ENCODE results near the gene PRM1. TPM values are rescaled to one million over a fixed set of nuclear protein-coding genes. Genes with fewer than 3 reads are reported as not detected.

PRM1 gene
- total and polyA plus RNA-seq, 11 donors, result not detected

GRCh38 chr16:11278681-11279628 is 2.2 kb downstream of the PRM1 start:
- H3K36me3 ChIP-seq, result no peaks in the 10 kb centered on the region
- no peaks in the 10 kb centered on the region for H3K4me1 ChIP-seq
- ATAC-seq (no peak), DNase-seq (no peak)
- no peak overlapping the region for H3K27ac ChIP-seq
- H3K27me3 ChIP-seq, result no peaks in the 10 kb centered on the region
- no peaks in the 10 kb centered on the region for H3K9me3 ChIP-seq
- intact Hi-C loops (cut with DNase I), result no loop called here
- no peak overlapping the region for H3K4me3 ChIP-seq
- 79 to 85% (median 81%) methylated on average over 7 of the region's 7 CpGs for WGBS, 4 donors
- TF ChIP-seq POLR2A (IDR thresholded peaks at IDR 0.05) (no peak), CTCF (IDR thresholded peaks at IDR 0.05) (no peak)

- no peaks in the 10 kb centered on the region for H3K4me1 ChIP-seq
- H3K36me3 ChIP-seq, result no peaks in the 10 kb centered on the region
- H3K27ac ChIP-seq, result no peak overlapping the region
- H3K4me3 ChIP-seq, result no peak overlapping the region
- WGBS, 4 donors, result 84 to 91% (median 89%) methylated on average over 12 of the region's 12 CpGs
- TF ChIP-seq CTCF (IDR thresholded peaks at IDR 0.05), result no peak
- TF ChIP-seq POLR2A (IDR thresholded peaks at IDR 0.05), result no peak
- no peak for DNase-seq
- no peaks in the 10 kb centered on the region for H3K27me3 ChIP-seq
- no peaks in the 10 kb centered on the region for H3K9me3 ChIP-seq
- no peak for ATAC-seq
- intact Hi-C loops (cut with DNase I), result no loop called here
Measured at GRCh38 chr16:11277607-11278337, 3.4 kb downstream of the PRM1 start.

- H3K36me3 ChIP-seq, result no peaks in the 10 kb centered on the region
- DNase-seq (no peak), ATAC-seq (no peak)
- H3K4me3 ChIP-seq, result no peak overlapping the region
- no peak overlapping the region for H3K27ac ChIP-seq
- intact Hi-C loops (cut with DNase I), result no loop called here
- no peaks in the 10 kb centered on the region for H3K9me3 ChIP-seq
- H3K27me3 ChIP-seq, result no peaks in the 10 kb centered on the region
- no peaks in the 10 kb centered on the region for H3K4me1 ChIP-seq
- no peak for TF ChIP-seq CTCF (IDR thresholded peaks at IDR 0.05)
- TF ChIP-seq POLR2A (IDR thresholded peaks at IDR 0.05), result no peak
- WGBS, 4 donors, result 89 to 93% (median 89%) methylated on average over 11 of the region's 11 CpGs
Measured at GRCh38 chr16:11276896-11277593, 4.1 kb downstream of the PRM1 start.
